Spleen (tissue), 11 donors: ENCODE data around the gene PAPPA. TPM values are rescaled to one million over a fixed set of nuclear protein-coding genes. Genes with fewer than 3 reads are reported as not detected.

ENCODE experiments used
- DNase-seq: peaks from one replicate; pipeline ENCODE4 v3.0.0-alpha.2; 2020
- H3K27ac ChIP-seq, 8 donors: fragments of 200-600 bp; sonication (generic) in 7 of 8; 1 replicate in 4 of 8; 2 replicates in 4 of 8; pipeline versions ENCODE4 v1.5.0 to v1.8.0; 2016 to 2021; ENCODE audit warnings: inconsistent platforms in 4 of 8, mild to moderate bottlenecking in 4 of 8, moderate library complexity in 1 of 8
- H3K27me3 ChIP-seq, 7 donors: fragments of 200-600 bp; sonication (generic) in 6 of 7; replicated peaks in 1 of 7; 1 replicate in 4 of 7; 2 replicates in 3 of 7; pipeline versions ENCODE4 v1.5.0 to v1.8.0; 2016 to 2021; ENCODE audit warnings: inconsistent platforms in 3 of 7, mild to moderate bottlenecking in 1 of 7
- H3K36me3 ChIP-seq, 6 donors: fragments of 200-600 bp; sonication (generic) in 5 of 6; 1 replicate in 4 of 6; 2 replicates in 2 of 6; pipeline versions ENCODE4 v1.5.0 to v1.8.0; 2016 to 2021; ENCODE audit warnings: inconsistent platforms in 2 of 6
- H3K4me1 ChIP-seq, 6 donors: fragments of 200-600 bp; sonication (generic) in 5 of 6; 1 replicate in 3 of 6; 2 replicates in 3 of 6; pipeline versions ENCODE4 v1.5.0 to v1.8.0; 2016 to 2021; ENCODE audit warnings: inconsistent platforms in 3 of 6
- H3K4me3 ChIP-seq, 8 donors: fragments of 200-600 bp; sonication (generic) in 7 of 8; 1 replicate in 4 of 8; 2 replicates in 4 of 8; pipeline versions ENCODE4 v1.5.0 to v1.8.0; 2016 to 2021; ENCODE audit warnings: inconsistent platforms in 4 of 8, mild to moderate bottlenecking in 4 of 8, moderate library complexity in 2 of 8
- H3K9me3 ChIP-seq, 8 donors: fragments of 200-600 bp; sonication (generic) in 7 of 8; 1 replicate in 4 of 8; 2 replicates in 4 of 8; pipeline versions ENCODE4 v1.5.0 to v1.8.0; 2016 to 2021; ENCODE audit warnings: inconsistent platforms in 4 of 8
- CTCF ChIP-seq, 11 experiments: fragments of 200-600 bp in 7 of 11; fragments of 450-650 bp in 4 of 11; sonication (generic) in 4 of 11; IDR thresholded peaks in 8 of 11; conservative IDR thresholded peaks in 3 of 11; 1 replicate in 7 of 11; 2 replicates in 4 of 11; pipeline versions ENCODE4 v1.4.0 to v1.8.0; 2016 to 2021; ENCODE audit warnings: antibody characterized with exemption in 11 of 11, inconsistent platforms in 4 of 11, mild to moderate bottlenecking in 1 of 11
- POLR2A ChIP-seq, 3 donors: fragments of 450-650 bp; IDR thresholded peaks; one replicate each; pipeline ENCODE4 v1.5.1; 2017; ENCODE audit warnings: antibody characterized with exemption in 3 of 3, mild to moderate bottlenecking in 1 of 3
- POLR2AphosphoS5 ChIP-seq, 3 donors: sonication (generic); formaldehyde crosslinking; IDR thresholded peaks; one replicate each; pipeline ENCODE4 v1.5.1; 2017; ENCODE audit warnings: antibody characterized with exemption in 3 of 3
- WGBS, 5 donors: extraction: QIAGEN DNeasy Blood & Tissue Kit in 3 of 5; methylation state at CpG; one replicate each; pipeline versions ENCODE4 v1.1.5 to v1.1.7; 2013 to 2018; 5-methylcytosine and 5-hydroxymethylcytosine counted together
- intact Hi-C: fragments of 100-400 bp; cut with DNase I; formaldehyde crosslinking; loops from one replicate; pipeline ENCODE4 v1.15.0; 2023; ENCODE audit warnings: low total_unique reads
- polyA plus RNA-seq, 3 donors: library from polyadenylated mRNA; stranded (reverse); fragments of 200-250 nt; gene quantifications; one replicate each; pipeline ENCODE4 v1.2.1, GENCODE V29; 2013
- total RNA-seq, 7 donors: library from RNA; depleted of rRNA in 3 of 7; stranded (reverse); fragments of >200 nt in 3 of 7; fragmentation: NEBNext Ultra II Directional in 4 of 7; extraction: Animal tissue kit (Norgen Biotek cat#: 25700) in 4 of 7; gene quantifications; one replicate each; pipeline versions ENCODE4 v1.1.0 to v1.2.1, GENCODE V29; 2016 to 2021
- donor health status: healthy with polysubstance abuse.
- donor health status: DM: no; HTN: no; CAD: no; lungs with moderate emphysema.
- donor health status: DM: no; HTN: no; CAD: no.
- donor health status: Bipolar disorder and iron deficiency.
- donor health status: healthy.
- donor health status: DM: no; HTN: no; CAD: no.
- donor health status: DM: yes; HTN: yes; CAD: no.

PAPPA gene
- total and polyA plus RNA-seq, 10 donors, result 0.13 to 1.4 (median 0.45) TPM

- H3K27me3 ChIP-seq, result no peaks in the 10 kb centered on the region
- intact Hi-C loops, result no loop called here
- no peak for DNase-seq
- H3K4me3 ChIP-seq, result no peak overlapping the region
- H3K9me3 ChIP-seq, result no peaks in the 10 kb centered on the region
- H3K36me3 ChIP-seq, result no peaks in the 10 kb centered on the region
- 72 to 82% (median 77%) methylated on average over 5 of the region's 5 CpGs for WGBS, 5 donors
- no peak overlapping the region for H3K27ac ChIP-seq
- TF ChIP-seq POLR2AphosphoS5 (IDR thresholded peaks at IDR 0.05), result no peak
- TF ChIP-seq POLR2A (IDR thresholded peaks at IDR 0.05), result no peak
- no peak for TF ChIP-seq CTCF (IDR thresholded peaks at IDR 0.05 in 8 of 11, conservative IDR thresholded peaks at IDR 0.05 in 3 of 11)
- no peaks in the 10 kb centered on the region for H3K4me1 ChIP-seq
These were observed 79.0 kb downstream of the PAPPA start for GRCh38 chr9:116232424-116233159.

GRCh38 chr9:116233160-116233530 lies 79.6 kb downstream of the PAPPA start:
- Histone ChIP-seq H3K9me3 (no peaks in the 10 kb centered on the region), H3K27me3 (no peaks in the 10 kb centered on the region), H3K27ac (no peak overlapping the region), H3K36me3 (no peaks in the 10 kb centered on the region), H3K4me3 (no peak overlapping the region), H3K4me1 (no peaks in the 10 kb centered on the region)
- DNase-seq, result no peak
- TF ChIP-seq POLR2A (IDR thresholded peaks at IDR 0.05), result no peak
- TF ChIP-seq CTCF (IDR thresholded peaks at IDR 0.05 in 8 of 11, conservative IDR thresholded peaks at IDR 0.05 in 3 of 11), result no peak
- TF ChIP-seq POLR2AphosphoS5 (IDR thresholded peaks at IDR 0.05), result no peak
- WGBS, 5 donors, result 88 to 95% (median 93%) methylated on average over 3 of the region's 3 CpGs
- intact Hi-C loops, result no loop called here

- no peak overlapping the region for H3K27ac ChIP-seq
- H3K27me3 ChIP-seq, result no peaks in the 10 kb centered on the region
- no peaks in the 10 kb centered on the region for H3K4me1 ChIP-seq
- intact Hi-C loops, result no loop called here
- WGBS, 5 donors, result 54 to 75% (median 69%) methylated on average over 4 of the region's 4 CpGs
- H3K4me3 ChIP-seq, result no peak overlapping the region
- H3K36me3 ChIP-seq, result no peaks in the 10 kb centered on the region
- H3K9me3 ChIP-seq, result no peaks in the 10 kb centered on the region
- TF ChIP-seq POLR2A (IDR thresholded peaks at IDR 0.05) (no peak), POLR2AphosphoS5 (IDR thresholded peaks at IDR 0.05) (no peak), CTCF (IDR thresholded peaks at IDR 0.05 in 8 of 11, conservative IDR thresholded peaks at IDR 0.05 in 3 of 11) (no peak)
- no peak for DNase-seq
These were observed 80.5 kb downstream of the PAPPA start for GRCh38 chr9:116234081-116234480.

GRCh38 chr9:116236979-116237378 lies 83.4 kb downstream of the PAPPA start:
- intact Hi-C loops, result no loop called here
- DNase-seq, result no peak
- no peak for TF ChIP-seq CTCF (IDR thresholded peaks at IDR 0.05 in 8 of 11, conservative IDR thresholded peaks at IDR 0.05 in 3 of 11)
- TF ChIP-seq POLR2AphosphoS5 (IDR thresholded peaks at IDR 0.05), result no peak
- no peak for TF ChIP-seq POLR2A (IDR thresholded peaks at IDR 0.05)
- no peaks in the 10 kb centered on the region for H3K4me1 ChIP-seq
- no peak overlapping the region for H3K27ac ChIP-seq
- H3K36me3 ChIP-seq, result no peaks in the 10 kb centered on the region
- H3K4me3 ChIP-seq, result no peak overlapping the region
- H3K9me3 ChIP-seq, result no peaks in the 10 kb centered on the region
- H3K27me3 ChIP-seq, result no peaks in the 10 kb centered on the region
